ENCODE measurements around the gene SERP2. TPM values are rescaled to one million over a fixed set of nuclear protein-coding genes. Genes with fewer than 3 reads are reported as not detected.

The SERP2 gene
- total and polyA plus RNA-seq, 2 of the 13 experiments (the other 11 are each of a cell fraction or from before 2014, with no cell fraction given), result not detected

DNA sequence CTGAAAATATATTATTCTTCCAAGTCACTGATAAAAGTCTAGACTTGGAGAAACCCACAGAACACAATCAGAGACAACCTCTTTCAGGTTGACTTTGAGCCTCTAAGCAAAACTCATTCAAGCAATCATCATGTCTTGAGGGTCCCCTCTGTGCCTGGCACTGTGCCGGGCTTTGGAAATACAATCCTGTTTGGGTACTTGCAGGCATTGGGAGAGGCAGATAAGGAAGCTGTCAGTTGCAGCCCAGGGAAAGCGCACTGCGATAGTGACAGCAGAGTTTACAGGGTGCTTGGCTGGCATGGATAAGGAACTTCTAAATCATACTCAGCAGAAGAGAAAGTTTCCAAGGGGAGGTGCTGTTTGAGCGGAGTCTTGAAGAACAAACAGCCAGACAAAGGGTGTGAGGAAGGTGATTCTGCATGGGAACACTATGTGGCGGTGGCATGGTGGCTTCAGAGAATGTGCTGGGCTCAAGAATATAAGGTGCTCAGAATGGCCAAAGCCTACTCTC lies 9.1 kb downstream of the SERP2 start:
- no peak overlapping the region for H3K4me3 ChIP-seq (replicated peaks in 1 of 3; ENCODE audit: insufficient read depth in 1 of 3, low read depth in 2 of 3, low read length in 3 of 3)
- DNase-seq (ENCODE audit: low spot score) (no peak), FAIRE-seq (no peak), ATAC-seq (no peak)
- H3K9me3 ChIP-seq (ENCODE audit: low read length), result no peaks in the 10 kb centered on the region
- H3K9ac ChIP-seq (ENCODE audit: insufficient read depth, low read depth, low read length), result no peak overlapping the region
- no peaks in the 10 kb centered on the region for H4K20me1 ChIP-seq (ENCODE audit: insufficient read depth, low read length)
- POLR2A ChIA-PET, result no interaction called here
- H3K27me3 ChIP-seq (ENCODE audit: control insufficient read depth in 1 of 2, insufficient read depth in 2 of 2, low read length in 2 of 2), result no peaks in the 10 kb centered on the region; a peak in 1 of 5 replicates
- in situ Hi-C loops (cut with HindIII; ENCODE audit: extremely low pct_ligation_motif_present, low pct_unique_long_range_greater_than_20kb), result no loop called here
- H3K4me2 ChIP-seq (ENCODE audit: low read depth, low read length), result no peak overlapping the region
- 79% methylated on average over 5 of the region's 5 CpGs for WGBS (ENCODE audit: low lambda C conversion rate)
- intact Hi-C loops (cut with micrococcal nuclease; ENCODE audit: unreplicated experiment), result no loop called here
- no peaks in the 10 kb centered on the region for H3K36me3 ChIP-seq (replicated peaks in 1 of 2; ENCODE audit: control insufficient read depth in 1 of 2, insufficient read depth in 2 of 2, low read length in 2 of 2)
- CTCF ChIA-PET (ENCODE audit: low intra/inter-chr PET ratio, low total read pairs), result no interaction called here
- no peaks in the 10 kb centered on the region for H3K79me2 ChIP-seq (ENCODE audit: insufficient read depth, low read length)
- no peak overlapping the region for H2AFZ ChIP-seq (ENCODE audit: low read length)
- peaks cover 7% of the 10 kb centered on the region; the same call in 1 of the 2 replicates for H3K4me1 ChIP-seq (ENCODE audit: insufficient read depth, low read length)
- H3K27ac ChIP-seq (ENCODE audit: extremely low read length, insufficient read depth, low read length), result no peak overlapping the region
- BruUV-seq (replicated peaks), result no TSS peak
- TF ChIP-seq, protein P1, sequence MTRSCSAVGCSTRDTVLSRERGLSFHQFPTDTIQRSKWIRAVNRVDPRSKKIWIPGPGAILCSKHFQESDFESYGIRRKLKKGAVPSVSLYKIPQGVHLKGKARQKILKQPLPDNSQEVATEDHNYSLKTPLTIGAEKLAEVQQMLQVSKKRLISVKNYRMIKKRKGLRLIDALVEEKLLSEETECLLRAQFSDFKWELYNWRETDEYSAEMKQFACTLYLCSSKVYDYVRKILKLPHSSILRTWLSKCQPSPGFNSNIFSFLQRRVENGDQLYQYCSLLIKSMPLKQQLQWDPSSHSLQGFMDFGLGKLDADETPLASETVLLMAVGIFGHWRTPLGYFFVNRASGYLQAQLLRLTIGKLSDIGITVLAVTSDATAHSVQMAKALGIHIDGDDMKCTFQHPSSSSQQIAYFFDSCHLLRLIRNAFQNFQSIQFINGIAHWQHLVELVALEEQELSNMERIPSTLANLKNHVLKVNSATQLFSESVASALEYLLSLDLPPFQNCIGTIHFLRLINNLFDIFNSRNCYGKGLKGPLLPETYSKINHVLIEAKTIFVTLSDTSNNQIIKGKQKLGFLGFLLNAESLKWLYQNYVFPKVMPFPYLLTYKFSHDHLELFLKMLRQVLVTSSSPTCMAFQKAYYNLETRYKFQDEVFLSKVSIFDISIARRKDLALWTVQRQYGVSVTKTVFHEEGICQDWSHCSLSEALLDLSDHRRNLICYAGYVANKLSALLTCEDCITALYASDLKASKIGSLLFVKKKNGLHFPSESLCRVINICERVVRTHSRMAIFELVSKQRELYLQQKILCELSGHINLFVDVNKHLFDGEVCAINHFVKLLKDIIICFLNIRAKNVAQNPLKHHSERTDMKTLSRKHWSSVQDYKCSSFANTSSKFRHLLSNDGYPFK (CRISPR knock-in tag; IDR thresholded peaks at IDR 0.05; ENCODE audit: borderline replicate concordance), result no peak
- TF ChIP-seq ZNF737 (CRISPR knock-in tag; IDR thresholded peaks at IDR 0.05; ENCODE audit: borderline replicate concordance) (no peak), HMGA1 (CRISPR knock-in tag; conservative IDR thresholded peaks at IDR 0.05) (no peak), BCL6 (CRISPR knock-in tag; IDR thresholded peaks at IDR 0.05) (no peak), BRCA1 (CRISPR knock-in tag; IDR thresholded peaks at IDR 0.05) (no peak), KLF9 (CRISPR knock-in tag; IDR thresholded peaks at IDR 0.05; ENCODE audit: low read depth) (no peak), ZMYM2 (CRISPR knock-in tag; IDR thresholded peaks at IDR 0.05) (no peak), SIX1 (CRISPR knock-in tag; IDR thresholded peaks at IDR 0.05; ENCODE audit: borderline replicate concordance) (no peak), ZNF703 (CRISPR knock-in tag; IDR thresholded peaks at IDR 0.05; ENCODE audit: borderline replicate concordance) (no peak), HNRNPUL1 (IDR thresholded peaks at IDR 0.05; ENCODE audit: low read depth, low read length) (no peak)
- TF ChIP-seq, protein P2, sequence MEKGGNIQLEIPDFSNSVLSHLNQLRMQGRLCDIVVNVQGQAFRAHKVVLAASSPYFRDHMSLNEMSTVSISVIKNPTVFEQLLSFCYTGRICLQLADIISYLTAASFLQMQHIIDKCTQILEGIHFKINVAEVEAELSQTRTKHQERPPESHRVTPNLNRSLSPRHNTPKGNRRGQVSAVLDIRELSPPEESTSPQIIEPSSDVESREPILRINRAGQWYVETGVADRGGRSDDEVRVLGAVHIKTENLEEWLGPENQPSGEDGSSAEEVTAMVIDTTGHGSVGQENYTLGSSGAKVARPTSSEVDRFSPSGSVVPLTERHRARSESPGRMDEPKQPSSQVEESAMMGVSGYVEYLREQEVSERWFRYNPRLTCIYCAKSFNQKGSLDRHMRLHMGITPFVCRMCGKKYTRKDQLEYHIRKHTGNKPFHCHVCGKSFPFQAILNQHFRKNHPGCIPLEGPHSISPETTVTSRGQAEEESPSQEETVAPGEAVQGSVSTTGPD (CRISPR knock-in tag; IDR thresholded peaks at IDR 0.05), result no peak
- TF ChIP-seq, protein P3, sequence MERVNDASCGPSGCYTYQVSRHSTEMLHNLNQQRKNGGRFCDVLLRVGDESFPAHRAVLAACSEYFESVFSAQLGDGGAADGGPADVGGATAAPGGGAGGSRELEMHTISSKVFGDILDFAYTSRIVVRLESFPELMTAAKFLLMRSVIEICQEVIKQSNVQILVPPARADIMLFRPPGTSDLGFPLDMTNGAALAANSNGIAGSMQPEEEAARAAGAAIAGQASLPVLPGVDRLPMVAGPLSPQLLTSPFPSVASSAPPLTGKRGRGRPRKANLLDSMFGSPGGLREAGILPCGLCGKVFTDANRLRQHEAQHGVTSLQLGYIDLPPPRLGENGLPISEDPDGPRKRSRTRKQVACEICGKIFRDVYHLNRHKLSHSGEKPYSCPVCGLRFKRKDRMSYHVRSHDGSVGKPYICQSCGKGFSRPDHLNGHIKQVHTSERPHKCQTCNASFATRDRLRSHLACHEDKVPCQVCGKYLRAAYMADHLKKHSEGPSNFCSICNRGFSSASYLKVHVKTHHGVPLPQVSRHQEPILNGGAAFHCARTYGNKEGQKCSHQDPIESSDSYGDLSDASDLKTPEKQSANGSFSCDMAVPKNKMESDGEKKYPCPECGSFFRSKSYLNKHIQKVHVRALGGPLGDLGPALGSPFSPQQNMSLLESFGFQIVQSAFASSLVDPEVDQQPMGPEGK (CRISPR knock-in tag; IDR thresholded peaks at IDR 0.05), result no peak
- TF ChIP-seq, protein P4, sequence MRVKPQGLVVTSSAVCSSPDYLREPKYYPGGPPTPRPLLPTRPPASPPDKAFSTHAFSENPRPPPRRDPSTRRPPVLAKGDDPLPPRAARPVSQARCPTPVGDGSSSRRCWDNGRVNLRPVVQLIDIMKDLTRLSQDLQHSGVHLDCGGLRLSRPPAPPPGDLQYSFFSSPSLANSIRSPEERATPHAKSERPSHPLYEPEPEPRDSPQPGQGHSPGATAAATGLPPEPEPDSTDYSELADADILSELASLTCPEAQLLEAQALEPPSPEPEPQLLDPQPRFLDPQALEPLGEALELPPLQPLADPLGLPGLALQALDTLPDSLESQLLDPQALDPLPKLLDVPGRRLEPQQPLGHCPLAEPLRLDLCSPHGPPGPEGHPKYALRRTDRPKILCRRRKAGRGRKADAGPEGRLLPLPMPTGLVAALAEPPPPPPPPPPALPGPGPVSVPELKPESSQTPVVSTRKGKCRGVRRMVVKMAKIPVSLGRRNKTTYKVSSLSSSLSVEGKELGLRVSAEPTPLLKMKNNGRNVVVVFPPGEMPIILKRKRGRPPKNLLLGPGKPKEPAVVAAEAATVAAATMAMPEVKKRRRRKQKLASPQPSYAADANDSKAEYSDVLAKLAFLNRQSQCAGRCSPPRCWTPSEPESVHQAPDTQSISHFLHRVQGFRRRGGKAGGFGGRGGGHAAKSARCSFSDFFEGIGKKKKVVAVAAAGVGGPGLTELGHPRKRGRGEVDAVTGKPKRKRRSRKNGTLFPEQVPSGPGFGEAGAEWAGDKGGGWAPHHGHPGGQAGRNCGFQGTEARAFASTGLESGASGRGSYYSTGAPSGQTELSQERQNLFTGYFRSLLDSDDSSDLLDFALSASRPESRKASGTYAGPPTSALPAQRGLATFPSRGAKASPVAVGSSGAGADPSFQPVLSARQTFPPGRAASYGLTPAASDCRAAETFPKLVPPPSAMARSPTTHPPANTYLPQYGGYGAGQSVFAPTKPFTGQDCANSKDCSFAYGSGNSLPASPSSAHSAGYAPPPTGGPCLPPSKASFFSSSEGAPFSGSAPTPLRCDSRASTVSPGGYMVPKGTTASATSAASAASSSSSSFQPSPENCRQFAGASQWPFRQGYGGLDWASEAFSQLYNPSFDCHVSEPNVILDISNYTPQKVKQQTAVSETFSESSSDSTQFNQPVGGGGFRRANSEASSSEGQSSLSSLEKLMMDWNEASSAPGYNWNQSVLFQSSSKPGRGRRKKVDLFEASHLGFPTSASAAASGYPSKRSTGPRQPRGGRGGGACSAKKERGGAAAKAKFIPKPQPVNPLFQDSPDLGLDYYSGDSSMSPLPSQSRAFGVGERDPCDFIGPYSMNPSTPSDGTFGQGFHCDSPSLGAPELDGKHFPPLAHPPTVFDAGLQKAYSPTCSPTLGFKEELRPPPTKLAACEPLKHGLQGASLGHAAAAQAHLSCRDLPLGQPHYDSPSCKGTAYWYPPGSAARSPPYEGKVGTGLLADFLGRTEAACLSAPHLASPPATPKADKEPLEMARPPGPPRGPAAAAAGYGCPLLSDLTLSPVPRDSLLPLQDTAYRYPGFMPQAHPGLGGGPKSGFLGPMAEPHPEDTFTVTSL (CRISPR knock-in tag; IDR thresholded peaks at IDR 0.05; ENCODE audit: borderline replicate concordance), result no peak

Measured in HepG2 (cell line).